GM12801 (cell line): ENCODE data around the gene ZHX3.

Experiments
- CTCF ChIP-seq: IDR thresholded peaks from one replicate; pipeline ENCODE4 v1.5.1; 2011; ENCODE audit warnings: control low read depth; ENCODE audit not compliant: insufficient read length; ENCODE audit errors: extremely low read depth

Gene ZHX3

GRCh38 chr20:41314386-41314785, 3.1 kb downstream of the ZHX3 start:
- TF ChIP-seq CTCF, result no peak

- no peak for TF ChIP-seq CTCF
Measured at GRCh38 chr20:41309817-41310216, 7.7 kb downstream of the ZHX3 start.

- no peak for TF ChIP-seq CTCF
Measured at GRCh38 chr20:41308726-41309413, 8.7 kb downstream of the ZHX3 start.

- TF ChIP-seq CTCF, result no peak
Measured at GRCh38 chr20:41308290-41308711, 9.2 kb downstream of the ZHX3 start.

GRCh38 chr20:41307021-41307420, 10.5 kb downstream of the ZHX3 start:
- TF ChIP-seq CTCF, result no peak

- no peak for TF ChIP-seq CTCF
Measured at GRCh38 chr20:41306061-41306727, 11.3 kb downstream of the ZHX3 start.

GRCh38 chr20:41304424-41305079, 13.0 kb downstream of the ZHX3 start:
- no peak for TF ChIP-seq CTCF
